DND-41 (cell line): ENCODE data around the gene C14orf180.

Experiments used
- ATAC-seq: fragments of 200-7000 bp; cut with Tn5 transposase; 3 replicates; pipeline ENCODE4 v1.9.1; 2021; ENCODE audit warnings: low read depth; ENCODE audit not compliant: insufficient read depth
- DNase-seq: peaks from one replicate; pipeline ENCODE4 v3.0.0-alpha.2; 2020
- H2AFZ ChIP-seq: 2 replicates; pipeline ENCODE4 v1.6.0; 2012; ENCODE audit warnings: low read depth, low read length
- H3K27ac ChIP-seq: 2 replicates; pipeline ENCODE4 v1.5.1; 2012; ENCODE audit warnings: low read length, inconsistent platforms
- H3K27me3 ChIP-seq: fragments of 200-600 bp; sonication (generic); 2 replicates; pipeline ENCODE4 v1.6.0; 2012; ENCODE audit warnings: low read length, mild to moderate bottlenecking, inconsistent platforms; ENCODE audit not compliant: insufficient read depth, poor library complexity
- H3K36me3 ChIP-seq: 2 replicates; pipeline ENCODE4 v1.5.1; 2012; ENCODE audit warnings: low read length, inconsistent platforms; ENCODE audit not compliant: insufficient read depth
- H3K4me1 ChIP-seq: 2 replicates; pipeline ENCODE4 v1.5.1; 2012; ENCODE audit warnings: mild to moderate bottlenecking, low read length; ENCODE audit not compliant: insufficient read depth
- H3K4me2 ChIP-seq: 2 replicates; pipeline ENCODE4 v1.6.0; 2012; ENCODE audit warnings: mild to moderate bottlenecking, moderate library complexity, low read length, inconsistent platforms; ENCODE audit not compliant: insufficient read depth
- H3K4me3 ChIP-seq, 2 experiments: fragments of 200-600 bp in 1 of 2; shearing (Covaris generic) in 1 of 2; 2 replicates each; pipeline ENCODE4 v1.5.1; 2012 to 2016; ENCODE audit warnings: inconsistent platforms in 2 of 2, low read length in 2 of 2, mild to moderate bottlenecking in 2 of 2, low read depth in 1 of 2, moderate library complexity in 1 of 2
- H3K79me2 ChIP-seq: 2 replicates; pipeline ENCODE4 v1.6.0; 2012; ENCODE audit warnings: low read length, inconsistent platforms; ENCODE audit not compliant: insufficient read depth
- H3K9ac ChIP-seq: 2 replicates; pipeline ENCODE4 v1.6.0; 2012; ENCODE audit warnings: low read depth, mild to moderate bottlenecking, inconsistent platforms, low read length, moderate library complexity
- H3K9me3 ChIP-seq: 2 replicates; pipeline ENCODE4 v1.5.1; 2012; ENCODE audit warnings: low read length, moderate library complexity, mild to moderate bottlenecking, inconsistent platforms; ENCODE audit not compliant: insufficient read depth, severe bottlenecking
- H4K20me1 ChIP-seq: 2 replicates; pipeline ENCODE4 v1.6.0; 2012; ENCODE audit warnings: low read length; ENCODE audit not compliant: insufficient read depth
- EZH2 ChIP-seq: IDR thresholded peaks from 3 replicates; pipeline ENCODE4 v1.6.1; 2012; ENCODE audit warnings: borderline replicate concordance, low read depth, mild to moderate bottlenecking, moderate library complexity, low read length, inconsistent platforms; ENCODE audit not compliant: severe bottlenecking
- TF ChIP-seq, protein P1 (sequence below): IDR thresholded peaks from 2 replicates; pipeline ENCODE4 v1.5.1; 2012; ENCODE audit warnings: borderline replicate concordance, low read length, moderate library complexity, mild to moderate bottlenecking; ENCODE audit not compliant: poor library complexity, severe bottlenecking; ENCODE audit errors: extremely low read depth

The C14orf180 gene

DNA sequence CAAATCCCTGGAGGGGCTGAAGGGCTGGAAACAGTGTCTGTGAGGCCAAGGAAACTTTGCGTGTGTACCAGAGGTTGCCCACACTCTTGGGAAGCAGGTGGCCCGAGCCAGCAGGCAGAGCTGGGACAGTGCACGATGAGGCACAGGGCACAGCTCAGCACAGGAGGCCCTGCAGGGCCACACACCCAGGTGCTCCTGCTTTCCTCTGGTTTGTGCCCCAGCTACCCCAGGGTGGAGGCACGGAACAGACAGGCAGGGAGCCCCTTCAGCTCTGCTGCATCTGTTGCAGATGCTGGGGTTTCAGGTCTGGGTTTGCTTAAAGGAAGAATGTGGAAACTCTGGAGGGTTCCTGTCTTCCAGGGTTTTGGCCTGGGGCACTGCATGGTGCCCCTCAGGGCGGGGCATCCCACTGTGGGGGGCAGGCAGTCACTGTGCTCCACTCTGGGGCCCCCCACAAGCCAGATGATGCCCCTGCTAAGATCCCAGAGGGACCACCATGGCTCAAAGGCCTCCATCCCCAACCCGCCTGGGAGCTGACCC is 16.4 kb downstream of the C14orf180 start:
- DNase-seq (no peak), ATAC-seq (no peak)
- no peak for TF ChIP-seq EZH2
- TF ChIP-seq, protein P1, sequence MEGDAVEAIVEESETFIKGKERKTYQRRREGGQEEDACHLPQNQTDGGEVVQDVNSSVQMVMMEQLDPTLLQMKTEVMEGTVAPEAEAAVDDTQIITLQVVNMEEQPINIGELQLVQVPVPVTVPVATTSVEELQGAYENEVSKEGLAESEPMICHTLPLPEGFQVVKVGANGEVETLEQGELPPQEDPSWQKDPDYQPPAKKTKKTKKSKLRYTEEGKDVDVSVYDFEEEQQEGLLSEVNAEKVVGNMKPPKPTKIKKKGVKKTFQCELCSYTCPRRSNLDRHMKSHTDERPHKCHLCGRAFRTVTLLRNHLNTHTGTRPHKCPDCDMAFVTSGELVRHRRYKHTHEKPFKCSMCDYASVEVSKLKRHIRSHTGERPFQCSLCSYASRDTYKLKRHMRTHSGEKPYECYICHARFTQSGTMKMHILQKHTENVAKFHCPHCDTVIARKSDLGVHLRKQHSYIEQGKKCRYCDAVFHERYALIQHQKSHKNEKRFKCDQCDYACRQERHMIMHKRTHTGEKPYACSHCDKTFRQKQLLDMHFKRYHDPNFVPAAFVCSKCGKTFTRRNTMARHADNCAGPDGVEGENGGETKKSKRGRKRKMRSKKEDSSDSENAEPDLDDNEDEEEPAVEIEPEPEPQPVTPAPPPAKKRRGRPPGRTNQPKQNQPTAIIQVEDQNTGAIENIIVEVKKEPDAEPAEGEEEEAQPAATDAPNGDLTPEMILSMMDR: no peak
- Histone ChIP-seq H3K4me3 (no peak overlapping the region), H4K20me1 (no peaks in the 10 kb centered on the region), H2AFZ (no peak overlapping the region), H3K9ac (no peak overlapping the region), H3K4me1 (no peaks in the 10 kb centered on the region), H3K36me3 (no peaks in the 10 kb centered on the region), H3K27ac (no peak overlapping the region), H3K4me2 (no peak overlapping the region), H3K9me3 (no peaks in the 10 kb centered on the region), H3K27me3 (no peaks in the 10 kb centered on the region), H3K79me2 (no peaks in the 10 kb centered on the region)

DNA sequence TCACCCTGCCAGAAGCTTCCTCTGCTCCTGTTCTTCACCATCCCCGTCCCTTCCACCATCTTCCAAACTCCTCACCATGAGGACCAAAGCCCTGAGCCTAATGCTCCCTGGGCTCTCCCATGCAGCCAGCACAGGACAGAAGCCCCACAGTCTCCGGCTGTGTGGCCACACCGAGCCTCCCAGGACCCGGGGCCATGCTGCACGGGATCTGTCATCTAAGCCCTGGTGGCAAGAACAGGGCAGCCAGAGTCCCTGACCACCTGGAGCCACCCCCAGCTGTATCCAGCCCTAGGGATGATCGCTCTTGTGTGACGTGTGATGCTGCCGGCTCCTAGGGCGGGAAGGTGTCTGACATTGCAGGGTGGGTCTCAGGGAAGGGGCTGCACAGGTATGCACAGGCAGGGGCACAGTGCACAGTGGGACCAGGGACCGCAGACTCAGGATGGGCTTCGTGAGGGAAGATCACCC is 16.9 kb downstream of the C14orf180 start:
- Histone ChIP-seq H3K27me3 (no peaks in the 10 kb centered on the region), H3K4me1 (no peaks in the 10 kb centered on the region), H3K9me3 (no peaks in the 10 kb centered on the region), H3K9ac (no peak overlapping the region), H4K20me1 (no peaks in the 10 kb centered on the region), H3K4me3 (no peak overlapping the region), H2AFZ (no peak overlapping the region), H3K4me2 (no peak overlapping the region), H3K36me3 (no peaks in the 10 kb centered on the region), H3K79me2 (no peaks in the 10 kb centered on the region), H3K27ac (no peak overlapping the region)
- no peak for TF ChIP-seq EZH2
- TF ChIP-seq, protein P1: no peak
- DNase-seq: no peak
- no peak for ATAC-seq

DNA sequence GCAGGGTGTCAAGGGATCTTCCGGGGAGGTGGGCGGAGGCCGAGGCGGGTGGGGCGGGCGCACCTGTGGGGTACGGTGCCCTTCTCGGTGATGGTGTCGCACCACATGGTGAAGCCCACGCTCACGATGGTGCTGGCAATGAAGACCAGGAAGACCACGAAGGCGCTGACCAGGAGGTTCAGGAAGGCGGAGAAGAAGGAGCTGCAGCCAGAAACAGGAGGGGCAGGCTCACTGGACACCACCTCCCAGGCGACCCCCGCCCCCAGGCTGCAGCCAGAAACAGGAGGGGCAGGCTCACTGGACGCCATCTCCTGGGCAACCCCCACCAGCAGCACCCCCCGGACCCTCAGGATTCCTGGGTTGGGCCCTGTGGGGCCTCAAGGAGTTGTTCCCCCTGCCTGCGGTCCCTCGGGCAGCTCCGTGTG is 17.4 kb downstream of the C14orf180 start:
- no peaks in the 10 kb centered on the region for H3K27me3 ChIP-seq
- H3K9ac ChIP-seq: no peak overlapping the region
- H2AFZ ChIP-seq: no peak overlapping the region
- H3K4me2 ChIP-seq: no peak overlapping the region
- TF ChIP-seq EZH2: no peak
- TF ChIP-seq, protein P1: no peak
- no peak overlapping the region for H3K27ac ChIP-seq
- H4K20me1 ChIP-seq: no peaks in the 10 kb centered on the region
- DNase-seq (no peak), ATAC-seq (no peak)
- H3K4me3 ChIP-seq: no peak overlapping the region
- no peaks in the 10 kb centered on the region for H3K79me2 ChIP-seq
- no peaks in the 10 kb centered on the region for H3K36me3 ChIP-seq
- H3K4me1 ChIP-seq: no peaks in the 10 kb centered on the region
- no peaks in the 10 kb centered on the region for H3K9me3 ChIP-seq
